Measurements from ENCODE around the gene FGF6. TPM values are rescaled to one million over a fixed set of nuclear protein-coding genes. Genes with fewer than 3 reads are reported as not detected.

Gene FGF6
- total RNA-seq, 2 experiments from 2014 or later = not detected

DNA sequence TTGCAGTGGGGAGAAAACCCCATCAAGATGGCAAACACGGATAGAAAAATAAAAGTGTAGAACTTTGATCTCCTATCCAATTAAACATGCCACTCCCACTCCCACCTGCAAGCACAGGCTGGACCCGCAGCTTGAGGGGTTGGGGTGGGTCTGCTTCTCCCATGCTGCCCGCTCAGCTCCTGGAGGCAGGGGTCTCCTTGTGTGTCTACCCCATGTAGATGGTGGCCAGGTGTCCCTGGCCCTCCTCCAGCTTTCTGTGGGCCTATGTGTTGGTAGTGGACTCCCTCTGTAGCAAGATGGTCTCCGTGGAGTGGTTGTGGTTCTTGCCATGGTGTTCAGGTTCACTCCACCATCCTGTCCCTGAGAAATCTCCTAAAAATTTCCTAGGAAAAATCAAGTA is 42.6 kb downstream of the FGF6 start:
- Histone ChIP-seq H3K9me3 (ENCODE audit: low read length) (no peaks in the 10 kb centered on the region), H3K4me1 (ENCODE audit: insufficient read depth, low read length, poor library complexity, severe bottlenecking) (no peaks in the 10 kb centered on the region), H4K20me1 (ENCODE audit: insufficient read depth, low read length) (no peaks in the 10 kb centered on the region), H3K9me2 (ENCODE audit: insufficient read depth, low read length) (no peaks in the 10 kb centered on the region), H3K4me3 (ENCODE audit: low read depth, low read length, poor library complexity, severe bottlenecking) (no peak overlapping the region), H3K79me2 (ENCODE audit: insufficient read depth, low read depth, low read length) (no peaks in the 10 kb centered on the region), H3K36me3 (ENCODE audit: insufficient read depth, low read length) (no peaks in the 10 kb centered on the region), H3K27ac (ENCODE audit: low read depth, low read length, poor library complexity, severe bottlenecking) (no peak overlapping the region), H2AFZ (ENCODE audit: low read length) (no peak overlapping the region), H3K4me2 (ENCODE audit: low read length) (no peak overlapping the region)
- CTCF ChIA-PET (ENCODE audit: unreplicated experiment) = no interaction called here
- no peak for DNase-seq (ENCODE audit: low spot score)
- BruUV-seq (replicated peaks) = no TSS peak
- TF ChIP-seq CTCF (conservative IDR thresholded peaks at IDR 0.05; ENCODE audit: low read length) (no peak), EZH2phosphoT487 (IDR thresholded peaks at IDR 0.05; ENCODE audit: borderline replicate concordance, low read depth, low read length) (no peak)
- POLR2A ChIA-PET = no interaction called here
- intact Hi-C loops (cut with micrococcal nuclease; ENCODE audit: unreplicated experiment) = no loop called here

- H3K36me3 ChIP-seq (ENCODE audit: insufficient read depth, low read length) = no peaks in the 10 kb centered on the region
- no peak overlapping the region for H3K4me2 ChIP-seq (ENCODE audit: low read length)
- no peak overlapping the region for H2AFZ ChIP-seq (ENCODE audit: low read length)
- no peaks in the 10 kb centered on the region for H3K79me2 ChIP-seq (ENCODE audit: insufficient read depth, low read depth, low read length)
- no peak overlapping the region for H3K27ac ChIP-seq (ENCODE audit: low read depth, low read length, poor library complexity, severe bottlenecking)
- no peaks in the 10 kb centered on the region for H3K9me2 ChIP-seq (ENCODE audit: insufficient read depth, low read length)
- ChIA-PET CTCF (ENCODE audit: unreplicated experiment) (no interaction called here), POLR2A (interaction anchor here (0.6 to 0.7 kb wide), 2 partner anchors 32 to 226 kb away, joined by 3 to 4 read pairs; no protein-coding TSS in a partner anchor)
- H3K4me3 ChIP-seq (ENCODE audit: low read depth, low read length, poor library complexity, severe bottlenecking) = no peak overlapping the region
- DNase-seq (ENCODE audit: low spot score) = no peak
- BruUV-seq (replicated peaks) = no TSS peak
- TF ChIP-seq CTCF (conservative IDR thresholded peaks at IDR 0.05; ENCODE audit: low read length) (no peak), EZH2phosphoT487 (IDR thresholded peaks at IDR 0.05; ENCODE audit: borderline replicate concordance, low read depth, low read length) (no peak)
- no peaks in the 10 kb centered on the region for H4K20me1 ChIP-seq (ENCODE audit: insufficient read depth, low read length)
- no peaks in the 10 kb centered on the region for H3K4me1 ChIP-seq (ENCODE audit: insufficient read depth, low read length, poor library complexity, severe bottlenecking)
- no peaks in the 10 kb centered on the region for H3K9me3 ChIP-seq (ENCODE audit: low read length)
- intact Hi-C loops (cut with micrococcal nuclease; ENCODE audit: unreplicated experiment) = no loop called here
Observed at GRCh38 chr12:4401117-4401516, 44.5 kb downstream of the FGF6 start.

GRCh38 chr12:4395818-4396217 is 49.8 kb downstream of the FGF6 start:
- BruUV-seq (replicated peaks) = no TSS peak

More at GRCh38 chr12:4395818-4396217, 49.8 kb downstream of the FGF6 start:
- intact Hi-C loops (cut with micrococcal nuclease; ENCODE audit: unreplicated experiment) = no loop called here
- no peaks in the 10 kb centered on the region for H3K36me3 ChIP-seq (ENCODE audit: insufficient read depth, low read length)
- no peaks in the 10 kb centered on the region for H3K4me1 ChIP-seq (ENCODE audit: insufficient read depth, low read length, poor library complexity, severe bottlenecking)
- ChIA-PET CTCF (ENCODE audit: unreplicated experiment) (no interaction called here), POLR2A (no interaction called here)
- H4K20me1 ChIP-seq (ENCODE audit: insufficient read depth, low read length) = no peaks in the 10 kb centered on the region
- no peak overlapping the region for H3K27ac ChIP-seq (ENCODE audit: low read depth, low read length, poor library complexity, severe bottlenecking)
- no peaks in the 10 kb centered on the region for H3K79me2 ChIP-seq (ENCODE audit: insufficient read depth, low read depth, low read length)
- H2AFZ ChIP-seq (ENCODE audit: low read length) = no peak overlapping the region
- no peak overlapping the region for H3K4me2 ChIP-seq (ENCODE audit: low read length)
- no peak overlapping the region for H3K4me3 ChIP-seq (ENCODE audit: low read depth, low read length, poor library complexity, severe bottlenecking)
- no peaks in the 10 kb centered on the region for H3K9me3 ChIP-seq (ENCODE audit: low read length)
- no peak for DNase-seq (ENCODE audit: low spot score)
- TF ChIP-seq EZH2phosphoT487 (IDR thresholded peaks at IDR 0.05; ENCODE audit: borderline replicate concordance, low read depth, low read length) (no peak), CTCF (conservative IDR thresholded peaks at IDR 0.05; ENCODE audit: low read length) (no peak)
- no peaks in the 10 kb centered on the region for H3K9me2 ChIP-seq (ENCODE audit: insufficient read depth, low read length)

Data from OCI-LY7 (cell line).